ENCODE measurements around the gene MYO7A. TPM values are rescaled to one million over a fixed set of nuclear protein-coding genes. Genes with fewer than 3 reads are reported as not detected.

The MYO7A gene
- total RNA-seq, 1 experiment from 2014 or later: 0.40 TPM

GRCh38 chr11:77183431-77183984 lies 55.5 kb downstream of the MYO7A start:
- DNase-seq (ENCODE audit: low read depth): no peak

GRCh38 chr11:77184136-77184860 lies 56.3 kb downstream of the MYO7A start:
- DNase-seq (ENCODE audit: low read depth): no peak

GRCh38 chr11:77186302-77186701 lies 58.3 kb downstream of the MYO7A start:
- no peak for DNase-seq (ENCODE audit: low read depth)

- no peak for DNase-seq (ENCODE audit: low read depth)
These were observed 59.2 kb downstream of the MYO7A start for GRCh38 chr11:77187111-77187750.

GRCh38 chr11:77187776-77188632 lies 60.0 kb downstream of the MYO7A start:
- DNase-seq (ENCODE audit: low read depth): peak; percentile 78

GRCh38 chr11:77188633-77189491 lies 60.8 kb downstream of the MYO7A start:
- no peak for DNase-seq (ENCODE audit: low read depth)

- no peak for DNase-seq (ENCODE audit: low read depth)
These were observed 61.7 kb downstream of the MYO7A start for GRCh38 chr11:77189588-77190210.

GRCh38 chr11:77190331-77191075 lies 62.5 kb downstream of the MYO7A start:
- no peak for DNase-seq (ENCODE audit: low read depth)

GRCh38 chr11:77191429-77191822 lies 63.4 kb downstream of the MYO7A start:
- DNase-seq (ENCODE audit: low read depth): peak; percentile 46

- peak; percentile 90 for DNase-seq (ENCODE audit: low read depth)
These were observed 63.9 kb downstream of the MYO7A start for GRCh38 chr11:77191823-77192495.

- no peak for DNase-seq (ENCODE audit: low read depth)
These were observed 65.1 kb downstream of the MYO7A start for GRCh38 chr11:77193167-77193566.

GRCh38 chr11:77193911-77194830 lies 66.1 kb downstream of the MYO7A start:
- DNase-seq (ENCODE audit: low read depth): no peak

- DNase-seq (ENCODE audit: low read depth): no peak
These were observed 67.2 kb downstream of the MYO7A start for GRCh38 chr11:77195071-77195755.

GRCh38 chr11:77196961-77197360 lies 68.9 kb downstream of the MYO7A start:
- DNase-seq (ENCODE audit: low read depth): no peak

- DNase-seq (ENCODE audit: low read depth): no peak
These were observed 69.7 kb downstream of the MYO7A start for GRCh38 chr11:77197626-77198320.

- peak; percentile 51 for DNase-seq (ENCODE audit: low read depth)
These were observed 70.4 kb downstream of the MYO7A start for GRCh38 chr11:77198440-77198849.

GRCh38 chr11:77199137-77199745 lies 71.2 kb downstream of the MYO7A start:
- DNase-seq (ENCODE audit: low read depth): no peak
